SK-N-SH (cell line): ENCODE measurements around the gene CLEC5A. TPM values are rescaled to one million over a fixed set of nuclear protein-coding genes. Genes with fewer than 3 reads are reported as not detected.

ENCODE experiments used
- CTCF ChIA-PET: fragments of 300-600, 350-600 bp; formaldehyde crosslinking; extraction: SDS; loops from one replicate; lab custom pipeline; 2021; lab: Yijun Ruan, JAX
- POLR2A ChIA-PET: fragments of 350-600 bp; sonication (Branson Sonifier 250); formaldehyde crosslinking; extraction: SDS; loops from one replicate; lab custom pipeline; 2020; ENCODE audit warnings: antibody characterized with exemption, inconsistent platforms; lab: Yijun Ruan, JAX
- DNase-seq: peaks from one replicate; pipeline ENCODE4 v3.0.0; 2012
- H2AFZ ChIP-seq: fragments of 200-600 bp; sonication (generic); 2 replicates; pipeline ENCODE4 v1.8.1; 2016; ENCODE audit warnings: antibody characterized with exemption, mild to moderate bottlenecking, low read depth
- H3F3A ChIP-seq: fragments of 200-600 bp; sonication (generic); replicated peaks from 2 replicates; pipeline ENCODE3; 2016; ENCODE audit warnings: antibody characterized with exemption, mild to moderate bottlenecking; ENCODE audit not compliant: insufficient read depth
- H3K27ac ChIP-seq, 2 experiments: fragments of 200-500 bp in 1 of 2; fragments of 200-600 bp in 1 of 2; sonication (Bioruptor generic) in 1 of 2; sonication (generic), shearing (Covaris generic) in 1 of 2; 2 replicates each; pipeline versions ENCODE4 v1.5.1 to v1.6.1; 2014 to 2016; ENCODE audit warnings: low read depth in 2 of 2, inconsistent platforms in 1 of 2, low read length in 1 of 2, mild to moderate bottlenecking in 1 of 2, mixed read lengths in 1 of 2
- H3K27me3 ChIP-seq: fragments of 200-600 bp; sonication (generic), shearing (Covaris generic); 2 replicates; pipeline ENCODE4 v1.6.1; 2016; ENCODE audit warnings: mixed run types; ENCODE audit not compliant: insufficient read depth
- H3K36me3 ChIP-seq, 2 experiments: fragments of 200-500 bp in 1 of 2; fragments of 200-600 bp in 1 of 2; sonication (Bioruptor generic) in 1 of 2; sonication (generic) in 1 of 2; replicated peaks in 1 of 2; 2 replicates each; pipeline versions ENCODE3 to v1.5.1; 2014 to 2016; ENCODE audit warnings: low read length in 1 of 2, mild to moderate bottlenecking in 1 of 2; ENCODE audit not compliant: insufficient read depth in 2 of 2, control insufficient read depth in 1 of 2
- H3K4me1 ChIP-seq, 2 experiments: fragments of 200-500 bp in 1 of 2; fragments of 200-600 bp in 1 of 2; sonication (Bioruptor generic) in 1 of 2; sonication (generic), shearing (Covaris generic) in 1 of 2; 2 replicates each; pipeline versions ENCODE4 v1.5.1 to v1.6.1; 2014 to 2016; ENCODE audit warnings: low read depth in 1 of 2, low read length in 1 of 2, mixed run types in 1 of 2; ENCODE audit not compliant: insufficient read depth in 2 of 2, control insufficient read depth in 1 of 2
- H3K4me2 ChIP-seq: fragments of 200-600 bp; sonication (generic), shearing (Covaris generic); 2 replicates; pipeline ENCODE4 v1.6.1; 2017; ENCODE audit warnings: mixed run types
- H3K4me3 ChIP-seq, 2 experiments: fragments of 200-500 bp in 1 of 2; fragments of 200-600 bp in 1 of 2; sonication (Bioruptor generic) in 1 of 2; sonication (generic), shearing (Covaris generic) in 1 of 2; 2 replicates each; pipeline versions ENCODE4 v1.5.1 to v1.8.1; 2014 to 2016; ENCODE audit warnings: low read depth in 2 of 2, inconsistent platforms in 1 of 2, low read length in 1 of 2, mild to moderate bottlenecking in 1 of 2, mixed read lengths in 1 of 2, moderate library complexity in 1 of 2
- H3K79me2 ChIP-seq: fragments of 200-600 bp; sonication (generic); 2 replicates; pipeline ENCODE4 v1.8.1; 2017; ENCODE audit warnings: mild to moderate bottlenecking; ENCODE audit not compliant: insufficient read depth
- H3K9ac ChIP-seq: fragments of 200-600 bp; sonication (generic); 2 replicates; pipeline ENCODE4 v1.6.1; 2017; ENCODE audit warnings: mixed run types
- H3K9me2 ChIP-seq: fragments of 200-600 bp; sonication (generic); 2 replicates; pipeline ENCODE4 v1.6.1; 2017; ENCODE audit warnings: mixed run types
- H3K9me3 ChIP-seq: fragments of 200-600 bp; sonication (generic); 2 replicates; pipeline ENCODE4 v1.6.1; 2017; ENCODE audit warnings: mixed run types, mild to moderate bottlenecking, moderate library complexity
- H4K20me1 ChIP-seq: fragments of 200-600 bp; sonication (generic); 2 replicates; pipeline ENCODE4 v1.6.1; 2017; ENCODE audit warnings: mild to moderate bottlenecking, mixed run types; ENCODE audit not compliant: insufficient read depth
- CHD2 ChIP-seq: fragments of 150-350 bp; IDR thresholded peaks from 2 replicates; pipeline ENCODE4 v1.6.1; 2018; ENCODE audit warnings: low read length; ENCODE audit not compliant: partially characterized antibody
- CTCF ChIP-seq: fragments of 200-600 bp; sonication (generic); IDR thresholded peaks from 2 replicates; pipeline ENCODE4 v1.6.1; 2017; ENCODE audit warnings: antibody characterized with exemption, mild to moderate bottlenecking, moderate library complexity
- ELF1 ChIP-seq: IDR thresholded peaks from 2 replicates; pipeline ENCODE4 v1.4.0; 2012
- EP300 ChIP-seq, 2 experiments: IDR thresholded peaks; 2 replicates each; pipeline versions ENCODE4 v1.4.0 to v1.6.1; 2012; ENCODE audit warnings: borderline replicate concordance in 1 of 2, low read depth in 1 of 2, low read length in 1 of 2
- EZH2phosphoT487 ChIP-seq: fragments of 200-600 bp; sonication (generic); IDR thresholded peaks from 2 replicates; pipeline ENCODE4 v1.6.1; 2017; ENCODE audit warnings: low read depth, mixed run types, mild to moderate bottlenecking, antibody characterized with exemption, moderate library complexity, borderline replicate concordance
- FOXJ3 ChIP-seq: sonication (generic); formaldehyde crosslinking; IDR thresholded peaks from 2 replicates; pipeline ENCODE4 v1.5.1; 2020; ENCODE audit warnings: mild to moderate bottlenecking, missing genetic modification reagents
- GABPA ChIP-seq: IDR thresholded peaks from 2 replicates; pipeline ENCODE4 v1.4.0; 2012; ENCODE audit warnings: low read depth, mild to moderate bottlenecking
- GATA2 ChIP-seq: sonication (generic); formaldehyde crosslinking; IDR thresholded peaks from 2 replicates; pipeline ENCODE4 v1.5.0; 2020; ENCODE audit warnings: mild to moderate bottlenecking, missing genetic modification reagents
- IRF3 ChIP-seq: fragments of 150-350 bp; IDR thresholded peaks from 2 replicates; pipeline ENCODE4 v1.6.1; 2016; ENCODE audit warnings: mild to moderate bottlenecking, low read depth, low read length
- JUND ChIP-seq: IDR thresholded peaks from 2 replicates; pipeline ENCODE4 v1.4.0; 2012
- MAX ChIP-seq: IDR thresholded peaks from 2 replicates; pipeline ENCODE4 v1.4.0; 2012; ENCODE audit warnings: low read depth
- NFIC ChIP-seq: IDR thresholded peaks from 2 replicates; pipeline ENCODE4 v1.4.0; 2012; ENCODE audit warnings: borderline replicate concordance
- NRF1 ChIP-seq: IDR thresholded peaks from 2 replicates; pipeline ENCODE4 v1.6.1; 2012; ENCODE audit warnings: low read depth, mild to moderate bottlenecking, low read length
- PBX3 ChIP-seq: IDR thresholded peaks from 2 replicates; pipeline ENCODE4; 2012
- POLR2AphosphoS5 ChIP-seq: IDR thresholded peaks from 2 replicates; pipeline ENCODE4 v1.6.1; 2012; ENCODE audit warnings: low read depth, low read length
- RXRA ChIP-seq: IDR thresholded peaks from 2 replicates; pipeline ENCODE4 v1.4.0; 2012; ENCODE audit warnings: low read depth, mild to moderate bottlenecking, borderline replicate concordance
- SIN3A ChIP-seq: IDR thresholded peaks from 2 replicates; pipeline ENCODE4 v1.6.1; 2012; ENCODE audit warnings: low read depth, mild to moderate bottlenecking, low read length, moderate library complexity, borderline replicate concordance
- SMC3 ChIP-seq: IDR thresholded peaks from 2 replicates; pipeline ENCODE4 v1.6.1; 2012; ENCODE audit warnings: low read depth, low read length, improper control_type of control experiment
- USF1 ChIP-seq: IDR thresholded peaks from 2 replicates; pipeline ENCODE4 v1.4.0; 2012; ENCODE audit warnings: low read depth, borderline replicate concordance
- USF2 ChIP-seq: fragments of 150-350 bp; IDR thresholded peaks from 2 replicates; pipeline ENCODE4 v1.6.1; 2017; ENCODE audit warnings: antibody characterized with exemption, low read length, low read depth, borderline replicate concordance
- WGBS: methylation state at CpG from one replicate; pipeline ENCODE4 v1.1.6; 2017; ENCODE audit warnings: low lambda C conversion rate; 5-methylcytosine and 5-hydroxymethylcytosine counted together
- polyA plus RNA-seq, 3 experiments: library from polyadenylated mRNA; depleted of rRNA; stranded (reverse); fragments of >200 nt; gene quantifications; 2 replicates each; pipeline ENCODE4 v1.2.3, GENCODE V29; 2012

CLEC5A gene
- polyA plus RNA-seq, 1 of the 3 experiments (the other 2 are of a cell fraction), result not detected

GRCh38 chr7:141920281-141920680 is 26.5 kb downstream of the CLEC5A start (continued):
- TF ChIP-seq PBX3, result no peak
- no peak for TF ChIP-seq POLR2AphosphoS5
- no peak for TF ChIP-seq NFIC
- TF ChIP-seq NRF1, result no peak
- no peak for TF ChIP-seq GABPA
- TF ChIP-seq SMC3, result no peak

- 11% methylated on average over 3 of the region's 3 CpGs for WGBS
- no peak within 1 kb of the TSS for H2AFZ ChIP-seq
- H3K9ac ChIP-seq, result no peak within 1 kb of the TSS
- no peak within 1 kb of the TSS for H3K4me3 ChIP-seq
- DNase-seq, result no peak
- CTCF ChIA-PET, result interaction anchor here (1.3 kb wide), 1 partner anchor 130 kb away, joined by 3 read pairs; no protein-coding TSS in a partner anchor
- H4K20me1 ChIP-seq, result no peaks in the 10 kb centered on the region
- H3K27ac ChIP-seq, result no peak within 1 kb of the TSS
- no peaks in the 10 kb centered on the region for H3K79me2 ChIP-seq
- no peaks in the 10 kb centered on the region for H3K4me1 ChIP-seq
- no peak within 1 kb of the TSS for H3K4me2 ChIP-seq
- peaks cover 6% of the 10 kb centered on the region; the same call in 1 of the 2 replicates for H3K27me3 ChIP-seq
- no peaks in the 10 kb centered on the region for H3K9me2 ChIP-seq
- no peaks in the 10 kb centered on the region for H3K9me3 ChIP-seq
- no peaks in the 10 kb centered on the region for H3F3A ChIP-seq
- no peak for TF ChIP-seq ELF1
- TF ChIP-seq CHD2, result no peak
- TF ChIP-seq SIN3A, result no peak
- no peak for TF ChIP-seq USF2
- TF ChIP-seq USF1, result no peak
- TF ChIP-seq EP300 (IDR thresholded peaks at IDR 0.05; ENCODE audit: borderline replicate concordance in 1 of 2, low read depth in 1 of 2, low read length in 1 of 2), result no peak
- TF ChIP-seq NFIC, result no peak
- TF ChIP-seq GATA2 (CRISPR knock-in tag), result no peak
- TF ChIP-seq, all 33 proteins: peak for 0
- POLR2A ChIA-PET, result no interaction called here
- no peaks in the 10 kb centered on the region for H3K36me3 ChIP-seq
Measured at GRCh38 chr7:141916099-141916498, 30.7 kb downstream of the CLEC5A start, which contains the start of gene OR9A4. Gene OR9A4 (plus strand): TSS chr7:141916399. CDS start chr7:141918876, 2,477 bp downstream.

GRCh38 chr7:141915565-141915964 is 31.2 kb downstream of the CLEC5A start:
- CTCF ChIA-PET, result interaction anchor here (1.3 kb wide), 1 partner anchor 130 kb away, joined by 3 read pairs; no protein-coding TSS in a partner anchor
- no peaks in the 10 kb centered on the region for H4K20me1 ChIP-seq
- DNase-seq, result no peak
- no peaks in the 10 kb centered on the region for H3K4me1 ChIP-seq
- H3K27ac ChIP-seq, result no peak overlapping the region
- WGBS, result 4% methylated on average over 2 of the region's 2 CpGs
- H3K4me3 ChIP-seq, result no peak overlapping the region
- H3K9me3 ChIP-seq, result no peaks in the 10 kb centered on the region
- H3K79me2 ChIP-seq, result no peaks in the 10 kb centered on the region
- H3K27me3 ChIP-seq, result peaks cover 6% of the 10 kb centered on the region; the same call in 1 of the 2 replicates
- POLR2A ChIA-PET, result no interaction called here
- no peak overlapping the region for H3K4me2 ChIP-seq
- no peaks in the 10 kb centered on the region for H3K9me2 ChIP-seq
- no peak overlapping the region for H3K9ac ChIP-seq
- H3F3A ChIP-seq, result no peaks in the 10 kb centered on the region
- H2AFZ ChIP-seq, result no peak overlapping the region
- no peaks in the 10 kb centered on the region for H3K36me3 ChIP-seq
- TF ChIP-seq POLR2AphosphoS5 (no peak), NRF1 (no peak), IRF3 (no peak), CTCF (no peak), EP300 (IDR thresholded peaks at IDR 0.05; ENCODE audit: borderline replicate concordance in 1 of 2, low read depth in 1 of 2, low read length in 1 of 2) (no peak), NFIC (no peak), ELF1 (no peak), MAX (no peak), EZH2phosphoT487 (no peak), CHD2 (no peak), FOXJ3 (CRISPR knock-in tag) (no peak), RXRA (no peak), JUND (no peak)
